Measurements from ENCODE around the gene PSD2.

PSD2 gene

GRCh38 chr5:139812836-139813805, 17.5 kb downstream of the PSD2 start:
- DNase-seq: no peak

GRCh38 chr5:139814191-139814601, 18.6 kb downstream of the PSD2 start:
- DNase-seq: no peak

DNA sequence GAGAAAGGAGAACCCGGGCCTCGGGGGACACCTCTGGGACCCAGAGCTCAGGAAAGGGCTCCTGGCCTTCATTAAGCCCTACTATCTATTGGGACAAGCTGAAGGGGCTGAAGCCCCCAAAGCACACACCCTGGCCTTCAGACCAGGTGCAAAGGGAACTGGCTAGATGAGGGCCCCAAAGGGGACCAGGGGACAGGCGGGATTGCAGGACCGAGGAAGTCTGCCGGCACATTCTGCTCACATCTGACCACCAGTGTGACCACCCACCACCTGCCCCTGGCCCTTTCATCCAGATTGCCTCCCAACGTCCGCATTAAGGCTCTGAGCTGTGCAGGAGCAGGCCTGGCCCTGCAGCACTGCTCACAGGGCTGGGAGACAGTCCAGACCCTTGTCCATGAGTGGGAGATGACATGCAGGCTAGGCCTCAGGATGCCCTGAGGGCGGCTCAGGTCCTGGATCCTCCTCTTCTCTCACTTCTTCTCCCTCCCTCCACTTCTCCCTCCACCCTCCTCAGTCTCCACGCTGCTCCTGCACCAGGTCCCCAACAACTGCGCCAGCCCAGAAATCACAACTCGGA, 19.2 kb downstream of the PSD2 start:
- no peak for DNase-seq

DNA sequence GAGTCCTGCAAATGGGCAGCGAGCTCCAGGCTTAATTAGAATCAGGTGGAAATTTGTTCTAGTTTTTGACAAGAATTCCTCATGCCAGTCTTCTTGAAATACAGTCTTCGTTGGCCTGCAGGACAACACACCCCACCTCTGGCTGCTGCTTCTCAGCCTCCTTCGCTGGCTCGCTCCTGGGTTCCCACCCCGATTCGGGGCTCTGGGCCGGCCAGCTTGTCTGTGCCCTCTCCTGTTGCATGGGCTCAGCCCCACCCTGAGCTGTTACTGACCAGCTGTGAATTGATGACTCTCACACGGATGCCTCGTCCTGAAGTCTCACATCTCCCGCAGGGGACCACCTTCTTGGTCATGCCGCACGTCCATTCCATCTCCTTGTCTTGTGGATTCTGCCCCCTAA, 21.0 kb downstream of the PSD2 start:
- DNase-seq: no peak

- DNase-seq: no peak
These were observed 21.8 kb downstream of the PSD2 start for GRCh38 chr5:139817362-139817761.

DNA sequence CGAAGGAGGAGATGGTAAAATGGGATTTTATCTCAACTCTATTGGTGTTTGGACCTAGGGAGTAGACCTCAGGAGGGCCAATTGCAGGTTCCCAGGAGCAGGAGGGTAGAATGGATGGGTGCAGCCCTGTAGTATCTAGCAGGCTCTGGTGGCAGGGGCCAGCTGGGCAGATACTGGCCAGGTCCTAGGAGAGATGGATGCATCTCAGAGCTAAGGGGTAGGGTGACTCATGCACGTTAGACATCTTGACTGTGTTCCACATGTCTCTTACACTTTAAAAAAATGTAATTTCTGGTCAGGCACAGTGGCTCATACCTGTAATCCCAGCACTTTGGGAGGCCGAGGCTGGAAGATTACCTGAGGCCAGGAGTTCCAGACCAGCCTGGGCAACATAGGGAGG, 22.4 kb downstream of the PSD2 start:
- no peak for DNase-seq

GRCh38 chr5:139820130-139820529, 24.5 kb downstream of the PSD2 start:
- no peak for DNase-seq

- no peak for DNase-seq
These were observed 25.0 kb downstream of the PSD2 start for GRCh38 chr5:139820606-139821005.

- no peak for DNase-seq
These were observed 26.4 kb downstream of the PSD2 start for GRCh38 chr5:139821806-139822552.

GRCh38 chr5:139822553-139823425, 27.2 kb downstream of the PSD2 start:
- DNase-seq: no peak

DNA sequence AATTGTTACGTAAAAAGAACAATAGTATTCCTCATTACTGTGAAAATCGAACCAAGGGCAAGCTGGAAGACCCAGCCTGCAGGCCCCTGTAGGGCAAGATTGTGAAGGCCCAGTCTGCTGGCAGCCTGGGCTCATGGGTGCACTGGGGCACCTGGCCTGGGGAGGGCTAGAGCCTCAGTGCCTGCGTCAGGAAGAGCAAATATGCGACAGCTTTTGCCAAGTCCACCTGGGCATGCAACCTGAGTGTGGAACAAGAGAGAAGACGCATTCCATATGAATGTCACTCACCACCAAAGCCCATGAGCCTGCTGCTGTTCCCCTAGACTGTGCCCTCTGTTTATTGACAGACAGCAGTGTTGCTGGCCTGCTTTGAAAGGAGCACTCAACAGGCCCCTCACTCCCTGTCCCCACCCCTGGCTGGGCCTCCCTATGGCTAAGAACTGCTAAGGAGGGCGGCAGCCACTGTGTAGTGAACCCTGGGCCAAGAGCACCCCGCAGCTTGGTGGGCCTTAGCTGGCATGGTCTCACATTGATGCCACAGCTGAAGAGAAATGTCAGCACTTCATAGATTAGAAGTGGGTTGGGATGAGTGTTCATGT, 28.2 kb downstream of the PSD2 start:
- no peak for DNase-seq

DNA sequence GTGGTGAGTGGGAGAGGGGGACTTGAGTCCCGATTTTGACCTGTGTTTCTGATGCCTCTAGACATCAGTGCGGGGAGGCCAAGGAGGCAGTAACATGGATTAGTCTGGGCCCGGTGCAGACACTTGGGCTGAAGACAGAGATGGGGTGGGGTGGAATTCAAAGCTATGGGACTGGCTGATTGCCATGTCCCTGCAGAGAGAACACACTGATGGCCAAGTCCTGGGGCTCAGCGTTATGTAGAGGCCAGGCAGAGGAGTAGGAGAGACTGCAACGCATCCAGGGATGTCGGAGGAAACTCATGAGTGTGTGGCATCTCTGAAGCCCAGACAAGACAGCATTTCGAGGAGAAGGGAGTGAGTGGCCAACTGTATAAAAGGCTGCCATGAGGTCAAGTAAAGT, 30.1 kb downstream of the PSD2 start:
- no peak for DNase-seq

- DNase-seq: no peak
These were observed 32.7 kb downstream of the PSD2 start for GRCh38 chr5:139828207-139828895.

DNA sequence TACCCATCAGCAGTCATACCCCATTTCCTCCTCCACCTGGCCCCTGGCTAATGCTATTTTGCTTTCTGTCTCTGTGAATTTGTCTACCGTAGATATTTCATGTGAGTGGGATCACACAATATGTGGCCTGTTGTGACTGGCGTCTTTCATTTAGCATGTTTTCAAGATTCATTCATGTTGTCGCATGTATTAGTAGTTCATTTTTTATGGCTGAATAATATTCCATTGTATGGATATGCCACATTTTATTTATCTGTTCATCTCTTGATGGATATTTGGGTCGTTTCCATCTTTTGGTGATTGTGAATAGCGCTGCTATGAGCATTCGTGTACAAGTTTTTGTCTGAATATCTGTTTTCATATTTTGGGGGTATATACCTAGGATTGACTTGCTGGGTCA, 33.9 kb downstream of the PSD2 start:
- no peak for DNase-seq

GRCh38 chr5:139831624-139832023, 36.0 kb downstream of the PSD2 start:
- no peak for DNase-seq

- no peak for DNase-seq
These were observed 37.9 kb downstream of the PSD2 start for GRCh38 chr5:139833525-139833924.

DNA sequence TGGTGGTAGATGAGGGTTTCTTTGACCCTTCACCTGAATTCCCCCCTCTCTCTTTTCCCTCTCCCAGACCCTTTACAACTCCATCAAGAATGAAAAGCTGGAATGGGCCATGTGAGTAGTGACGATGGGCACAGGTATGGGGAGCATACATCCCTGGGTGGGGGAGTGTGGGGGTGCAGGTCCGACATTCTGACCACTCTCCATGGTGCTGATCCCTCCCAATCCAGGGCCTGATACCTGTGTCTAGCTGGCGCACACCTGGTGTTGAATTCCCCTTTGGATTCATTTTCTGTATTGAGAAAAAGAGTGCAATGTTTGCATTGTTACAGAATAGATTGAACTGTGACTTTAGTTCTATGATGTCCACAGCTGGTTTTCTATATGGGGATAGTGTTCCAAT, 40.0 kb downstream of the PSD2 start:
- DNase-seq: no peak

- no peak for DNase-seq
These were observed 41.0 kb downstream of the PSD2 start for GRCh38 chr5:139836469-139837208.

DNA sequence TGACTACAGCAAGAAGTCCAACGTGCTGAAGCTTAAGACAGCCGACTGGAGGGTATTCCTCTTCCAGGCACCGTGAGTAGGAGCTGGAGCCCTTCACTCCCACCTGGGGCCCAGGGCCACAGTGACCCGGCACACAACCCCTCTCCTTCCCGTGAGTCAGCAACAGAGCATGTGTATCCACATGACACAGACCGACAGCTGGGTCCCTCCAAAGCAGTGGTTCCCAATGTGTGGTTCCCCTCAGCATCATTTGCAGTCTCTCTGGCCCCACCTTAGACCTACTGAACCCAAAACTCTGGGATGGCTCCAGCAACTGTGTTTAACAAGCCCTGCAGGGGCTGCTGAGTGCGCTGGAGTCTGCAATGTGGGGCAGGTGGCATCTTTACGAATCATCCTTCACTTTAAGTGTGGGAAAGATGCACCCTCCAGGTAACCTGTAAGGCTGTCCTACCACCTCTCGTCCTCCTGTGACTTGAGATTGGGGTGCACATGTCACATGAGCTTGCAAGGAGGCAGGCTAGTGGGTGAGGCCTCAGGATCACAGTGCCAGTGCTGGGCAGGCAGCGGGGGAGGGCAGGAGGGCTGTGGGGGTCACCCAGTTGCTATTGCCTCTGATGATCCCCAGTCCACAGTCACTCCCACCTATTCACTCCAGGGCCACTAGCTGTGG, 42.2 kb downstream of the PSD2 start:
- DNase-seq: no peak
